Keratinocyte (primary cell): ENCODE data around the gene EPHA1. TPM values are rescaled to one million over a fixed set of nuclear protein-coding genes. Genes with fewer than 3 reads are reported as not detected.

Source experiments
- DNase-seq: peaks from one replicate; pipeline ENCODE4 v3.0.0-alpha.2; 2011; ENCODE audit warnings: low read depth, missing footprints, low spot score
- FAIRE-seq: peaks from 2 replicates; lab custom pipeline; 2011; peaks lifted over from hg19 to GRCh38; lab: Jason Lieb, UNC
- H2AFZ ChIP-seq: 2 replicates; pipeline ENCODE4 v1.6.0; 2012; ENCODE audit warnings: low read length, control low read depth, inconsistent platforms; ENCODE audit not compliant: control insufficient read depth
- H3K27ac ChIP-seq: 2 replicates; pipeline ENCODE4 v1.5.1; 2011; ENCODE audit warnings: low read length; ENCODE audit not compliant: control insufficient read depth, insufficient read depth
- H3K27me3 ChIP-seq: 3 replicates; pipeline ENCODE4 v1.6.0; 2011; ENCODE audit warnings: low read length; ENCODE audit not compliant: control insufficient read depth, insufficient read depth; ENCODE audit errors: extremely low read depth
- H3K36me3 ChIP-seq, 2 experiments: 2 replicates in 1 of 2; 3 replicates in 1 of 2; pipeline ENCODE4 v1.5.1; 2011; ENCODE audit warnings: low read length in 2 of 2, mild to moderate bottlenecking in 1 of 2; ENCODE audit not compliant: control insufficient read depth in 2 of 2, insufficient read depth in 2 of 2; ENCODE audit errors: extremely low read depth in 1 of 2
- H3K4me1 ChIP-seq: 3 replicates; pipeline ENCODE4 v1.5.1; 2011; ENCODE audit warnings: low read length; ENCODE audit not compliant: control insufficient read depth, insufficient read depth; ENCODE audit errors: extremely low read depth
- H3K4me2 ChIP-seq: 3 replicates; pipeline ENCODE4 v1.6.0; 2011; ENCODE audit warnings: low read depth, low read length; ENCODE audit not compliant: control insufficient read depth, insufficient read depth; ENCODE audit errors: extremely low read depth
- H3K4me3 ChIP-seq, 3 experiments: fragments of 200-600 bp in 1 of 3; sonication (generic) in 1 of 3; 2 replicates in 2 of 3; 3 replicates in 1 of 3; pipeline ENCODE4 v1.5.1; 2011 to 2016; ENCODE audit warnings: low read length in 3 of 3, mild to moderate bottlenecking in 3 of 3, control low read depth in 2 of 3, inconsistent platforms in 1 of 3, low read depth in 1 of 3, mixed read lengths in 1 of 3, mixed run types in 1 of 3, moderate library complexity in 1 of 3; ENCODE audit not compliant: control insufficient read depth in 2 of 3, insufficient read depth in 2 of 3; ENCODE audit errors: extremely low read depth in 1 of 3
- H3K79me2 ChIP-seq: 2 replicates; pipeline ENCODE4 v1.6.0; 2012; ENCODE audit warnings: low read length; ENCODE audit not compliant: control insufficient read depth, insufficient read depth
- H3K9ac ChIP-seq: 3 replicates; pipeline ENCODE4 v1.6.0; 2011; ENCODE audit warnings: low read length; ENCODE audit not compliant: control insufficient read depth, insufficient read depth; ENCODE audit errors: extremely low read depth
- H3K9me1 ChIP-seq: 3 replicates; pipeline ENCODE4 v1.6.0; 2011; ENCODE audit warnings: low read length; ENCODE audit not compliant: control insufficient read depth, insufficient read depth; ENCODE audit errors: extremely low read depth
- H3K9me3 ChIP-seq: 2 replicates; pipeline ENCODE4 v1.5.1; 2012; ENCODE audit warnings: low read depth, low read length; ENCODE audit not compliant: control insufficient read depth
- H4K20me1 ChIP-seq: 3 replicates; pipeline ENCODE4 v1.6.0; 2011; ENCODE audit warnings: low read length; ENCODE audit not compliant: control insufficient read depth, insufficient read depth; ENCODE audit errors: extremely low read depth
- CTCF ChIP-seq, 3 experiments: IDR thresholded peaks in 1 of 3; conservative IDR thresholded peaks in 1 of 3; optimal IDR thresholded peaks in 1 of 3; 2 replicates in 2 of 3; 3 replicates in 1 of 3; pipeline versions ENCODE3 to v1.5.1; 2011; ENCODE audit warnings: low read length in 3 of 3, mild to moderate bottlenecking in 3 of 3, moderate library complexity in 2 of 3, control low read depth in 1 of 3, inconsistent platforms in 1 of 3; ENCODE audit not compliant: insufficient read depth in 2 of 3; ENCODE audit errors: extremely low read depth in 1 of 3
- EZH2 ChIP-seq: IDR thresholded peaks from one replicate; pipeline ENCODE4 v1.6.1; 2012; ENCODE audit warnings: inconsistent platforms, mild to moderate bottlenecking, low read length, moderate library complexity
- dilution Hi-C: fragments of 300-500 bp; cut with MboI; formaldehyde crosslinking; loops from one replicate; pipeline ENCODE4 v1.7.0; 2020; ENCODE audit warnings: low sequenced_read_pairs; ENCODE audit not compliant: extremely low pct_ligation_motif_present
- polyA plus RNA-seq, 5 experiments: library from polyadenylated mRNA; depleted of rRNA in 3 of 5; stranded (reverse) in 3 of 5; stranded (forward) in 1 of 5; unstranded in 1 of 5; fragments of >200 nt; gene quantifications; 1 replicate in 1 of 5; 2 replicates in 3 of 5; 3 replicates in 1 of 5; pipeline versions ENCODE4 v1.2.1 to v1.2.3, GENCODE V29; 2011 to 2012; ENCODE audit warnings: missing spikeins in 2 of 5, low read depth in 1 of 5, low replicate concordance in 1 of 5

Gene EPHA1
- polyA plus RNA-seq, 1 donor (not counting 4 experiments of a cell fraction or from before 2014, with no cell fraction given): 31.9 TPM

- Histone ChIP-seq H3K27me3 (peaks cover 57% of the 10 kb centered on the region), H3K4me1 (no peaks in the 10 kb centered on the region), H3K4me3 (no peak overlapping the region), H4K20me1 (no peaks in the 10 kb centered on the region), H3K9me1 (no peaks in the 10 kb centered on the region), H3K9me3 (no peaks in the 10 kb centered on the region), H2AFZ (no peak overlapping the region), H3K79me2 (no peaks in the 10 kb centered on the region), H3K27ac (no peak overlapping the region), H3K36me3 (no peaks in the 10 kb centered on the region), H3K9ac (no peak overlapping the region), H3K4me2 (no peak overlapping the region)
- TF ChIP-seq EZH2: no peak
- TF ChIP-seq CTCF (optimal IDR thresholded peaks at IDR 0.05 in 1 of 3, IDR thresholded peaks at IDR 0.05 in 1 of 3, conservative IDR thresholded peaks at IDR 0.05 in 1 of 3; ENCODE audit: extremely low read depth in 1 of 3, insufficient read depth in 2 of 3, low read length in 3 of 3): no peak
- dilution Hi-C loops: no loop called here
- no peak for DNase-seq
- FAIRE-seq: no peak
Observed at GRCh38 chr7:143358626-143359025, 50.0 kb downstream of the EPHA1 start.

- Histone ChIP-seq H3K27ac (no peak overlapping the region), H4K20me1 (no peaks in the 10 kb centered on the region), H3K9ac (no peak overlapping the region), H3K4me1 (no peaks in the 10 kb centered on the region), H3K27me3 (peaks cover 38% of the 10 kb centered on the region), H3K4me2 (no peak overlapping the region), H3K9me3 (no peaks in the 10 kb centered on the region), H2AFZ (no peak overlapping the region), H3K9me1 (no peaks in the 10 kb centered on the region), H3K36me3 (no peaks in the 10 kb centered on the region), H3K79me2 (no peaks in the 10 kb centered on the region), H3K4me3 (no peak overlapping the region)
- TF ChIP-seq EZH2 (no peak), CTCF (optimal IDR thresholded peaks at IDR 0.05 in 1 of 3, IDR thresholded peaks at IDR 0.05 in 1 of 3, conservative IDR thresholded peaks at IDR 0.05 in 1 of 3; ENCODE audit: extremely low read depth in 1 of 3, insufficient read depth in 2 of 3, low read length in 3 of 3) (no peak)
- no peak for FAIRE-seq
- dilution Hi-C loops: no loop called here
- no peak for DNase-seq
Observed at GRCh38 chr7:143356414-143357050, 52.1 kb downstream of the EPHA1 start.
